Activated CD4-positive, alpha-beta T cell treated with anti-CD3 and anti-CD28 coated beads, Interleukin-2, amount 10 ng/mL, durations not matched to agents 7 days and 5 days (primary cell): Measurements from ENCODE around the gene PSD. TPM values are rescaled to one million over a fixed set of nuclear protein-coding genes. Genes with fewer than 3 reads are reported as not detected.
A peak's percentile ranks its signal among the peaks of the same experiment; 100 is the strongest.

Experiments used
- CTCF ChIA-PET: fragments of 350-600 bp; sonication (Branson Sonifier 250); formaldehyde crosslinking; loops from one replicate; lab custom pipeline; 2021; ENCODE audit warnings: antibody characterized with exemption; lab: Charles Lee
- POLR2A ChIA-PET: fragments of 350-600 bp; sonication (Branson Sonifier 250); formaldehyde crosslinking; loops from one replicate; lab custom pipeline; 2021; ENCODE audit warnings: antibody characterized with exemption; lab: Charles Lee
- DNase-seq: peaks from one replicate; pipeline ENCODE4 v3.0.0-alpha.2; 2020
- H3K27ac Mint-ChIP-seq: one replicate; pipeline ENCODE4 v1.8.0; 2021; ENCODE audit warnings: mild to moderate bottlenecking, moderate library complexity, mixed read lengths
- H3K27me3 Mint-ChIP-seq: one replicate; pipeline ENCODE4 v1.8.0; 2021; ENCODE audit warnings: mixed read lengths
- H3K36me3 Mint-ChIP-seq: one replicate; pipeline ENCODE4 v1.8.0; 2021; ENCODE audit warnings: low read depth, mixed read lengths
- H3K4me1 Mint-ChIP-seq: one replicate; pipeline ENCODE4 v1.8.0; 2021; ENCODE audit warnings: mixed read lengths
- H3K4me3 Mint-ChIP-seq: one replicate; pipeline ENCODE4 v1.8.0; 2021; ENCODE audit warnings: mild to moderate bottlenecking, moderate library complexity, mixed read lengths
- H3K9me3 Mint-ChIP-seq: one replicate; pipeline ENCODE4 v1.8.0; 2021; ENCODE audit warnings: mixed read lengths
- microRNA-seq: library from miRNA; unstranded; fragments of <30 nt; microRNA quantifications from one replicate; pipeline ENCODE4 v1.2.0, GENCODE V29; 2021; ENCODE audit warnings: borderline microRNAs expressed, borderline replicate concordance
- total RNA-seq, 2 experiments: library from RNA; stranded (reverse); gene quantifications; one replicate each; pipeline ENCODE4 v1.2.3, GENCODE V29; 2021

Gene PSD
- total RNA-seq, 2 experiments from 2014 or later, result 1.4 to 1.6 TPM

- DNase-seq, result no peak
- Mint-ChIP-seq H3K9me3 (no peaks in the 10 kb centered on the region), H3K27ac (no peak overlapping the region), H3K4me3 (no peak overlapping the region), H3K4me1 (no peaks in the 10 kb centered on the region), H3K36me3 (peaks cover 77% of the 10 kb centered on the region), H3K27me3 (no peaks in the 10 kb centered on the region)
- ChIA-PET POLR2A (no interaction called here), CTCF (interaction anchor here (1.0 to 1.9 kb wide), 4 partner anchors 10 to 19 kb away, joined by 3 to 10 read pairs (median 6); no protein-coding TSS in a partner anchor)
Measured at GRCh38 chr10:102367441-102367840, 51.1 kb downstream of the PSD start.

- Mint-ChIP-seq H3K4me3 (no peak overlapping the region), H3K9me3 (no peaks in the 10 kb centered on the region), H3K27me3 (no peaks in the 10 kb centered on the region), H3K27ac (no peak overlapping the region), H3K36me3 (peaks cover 53% of the 10 kb centered on the region), H3K4me1 (peaks cover 13% of the 10 kb centered on the region)
- CTCF ChIA-PET, result interaction anchor here (0.6 to 8.7 kb wide), 12 partner anchors 8 to 454 kb away, joined by 3 to 49 read pairs (median 4); partner anchors contain the start of genes GBF1 and SUFU
- DNase-seq, result no peak
- POLR2A ChIA-PET, result no interaction called here
Measured at GRCh38 chr10:102358712-102359382, 59.7 kb downstream of the PSD start.

GRCh38 chr10:102354451-102354850 is 64.1 kb downstream of the PSD start:
- H3K27me3 Mint-ChIP-seq, result no peaks in the 10 kb centered on the region
- peaks cover 38% of the 10 kb centered on the region for H3K36me3 Mint-ChIP-seq

More at GRCh38 chr10:102354451-102354850, 64.1 kb downstream of the PSD start:
- no peak for DNase-seq
- H3K4me3 Mint-ChIP-seq, result no peak overlapping the region
- H3K4me1 Mint-ChIP-seq, result peaks cover 13% of the 10 kb centered on the region
- no peaks in the 10 kb centered on the region for H3K9me3 Mint-ChIP-seq
- POLR2A ChIA-PET, result no interaction called here
- CTCF ChIA-PET, result interaction anchor here (0.5 to 11.8 kb wide), 10 partner anchors 9 to 185 kb away, joined by 3 to 170 read pairs (median 4); no protein-coding TSS in a partner anchor
- H3K27ac Mint-ChIP-seq, result no peak overlapping the region

Small RNA genes lying within 50 kb of the gene (microRNA-seq; reads per million reads assigned to microRNA genes)
- 19,916 reads per million, percentile 99 among the genes with 10 or more reads in this experiment for gene MIR146B

Other genes with a start within 250 kb of the PSD start
- gene ELOVL3, start 192.5 kb downstream of the PSD start, total RNA-seq, result not detected
- gene PITX3, start 177.3 kb downstream of the PSD start, total RNA-seq, result not detected
- gene GBF1, start 173.3 kb downstream of the PSD start, total RNA-seq, result 10 to 100 TPM; 42.4 to 44.6 TPM
- gene NFKB2, start 23.1 kb downstream of the PSD start, total RNA-seq, result 10 to 100 TPM; 74.8 to 81.8 TPM
- gene FBXL15, start 2.1 kb upstream of the PSD start, total RNA-seq, result 10 to 100 TPM in 1 of 2 experiments, 1 to 10 TPM in 1; 8.7 to 11.2 TPM
- gene CUEDC2, start 13.8 kb upstream of the PSD start, total RNA-seq, result 10 to 100 TPM; 63.6 to 68.9 TPM
- gene C10orf95, start 32.8 kb upstream of the PSD start, total RNA-seq, result under 1 TPM in 1 of 2 experiments, not detected in 1; 0.17 TPM
- gene ACTR1A, start 83.9 kb upstream of the PSD start, total RNA-seq, result 10 to 100 TPM; 76.1 to 84.5 TPM
- gene SUFU, start 85.2 kb upstream of the PSD start, total RNA-seq, result 10 to 100 TPM; 13.4 to 14.2 TPM
- gene TRIM8, start 225.7 kb upstream of the PSD start, total RNA-seq, result 10 to 100 TPM; 40.2 to 42.7 TPM